RWPE1 (cell line): ENCODE results near the gene EYS.
A peak's percentile ranks its signal among the peaks of the same experiment; 100 is the strongest.

Experiments
- CTCF ChIA-PET: fragments of 350-600 bp; sonication (Branson Sonifier 250); formaldehyde crosslinking; extraction: SDS; loops from one replicate; lab custom pipeline; 2021; lab: Yijun Ruan, JAX
- POLR2A ChIA-PET: fragments of 400-600 bp; formaldehyde crosslinking; extraction: SDS; loops from one replicate; lab custom pipeline; 2020; ENCODE audit warnings: antibody characterized with exemption; ENCODE audit not compliant: low non-redundant PET; lab: Yijun Ruan, JAX
- DNase-seq: peaks from one replicate; pipeline ENCODE4 v3.0.0; 2012; ENCODE audit warnings: low spot score
- H3K27ac ChIP-seq: fragments of 450-650 bp; 2 replicates; pipeline ENCODE4 v1.5.1; 2017
- CTCF ChIP-seq: fragments of 450-650 bp; conservative IDR thresholded peaks from 2 replicates; pipeline ENCODE4 v1.5.1; 2017; ENCODE audit warnings: low read depth, mild to moderate bottlenecking

Gene EYS

GRCh38 chr6:64012351-64013001, 1694.5 kb downstream of the EYS start:
- CTCF ChIA-PET = interaction anchor here (0.5 to 1.5 kb wide), 10 partner anchors 16 to 1197 kb away, joined by 3 to 7 read pairs (median 4); no protein-coding TSS in a partner anchor
- POLR2A ChIA-PET = no interaction called here
- peak; percentile 73 for TF ChIP-seq CTCF
- H3K27ac ChIP-seq = no peak overlapping the region
- DNase-seq = peak; percentile 46

GRCh38 chr6:64010666-64011065, 1696.4 kb downstream of the EYS start:
- CTCF ChIA-PET = no interaction called here
- no peak overlapping the region for H3K27ac ChIP-seq
- POLR2A ChIA-PET = no interaction called here

GRCh38 chr6:64010010-64010409, 1697.0 kb downstream of the EYS start:
- ChIA-PET POLR2A (no interaction called here), CTCF (no interaction called here)
- TF ChIP-seq CTCF = no peak
- no peak overlapping the region for H3K27ac ChIP-seq
- no peak for DNase-seq

More at GRCh38 chr6:64010666-64011065, 1696.4 kb downstream of the EYS start:
- no peak for DNase-seq
- TF ChIP-seq CTCF = no peak

GRCh38 chr6:64006246-64006645, 1700.8 kb downstream of the EYS start:
- POLR2A ChIA-PET = no interaction called here
- TF ChIP-seq CTCF = no peak
- CTCF ChIA-PET = no interaction called here
- no peak for DNase-seq
- no peak overlapping the region for H3K27ac ChIP-seq

GRCh38 chr6:64000818-64001491, 1706.1 kb downstream of the EYS start:
- no peak overlapping the region for H3K27ac ChIP-seq
- CTCF ChIA-PET = no interaction called here
- DNase-seq = no peak
- TF ChIP-seq CTCF = no peak
- POLR2A ChIA-PET = no interaction called here

GRCh38 chr6:63999613-64000012, 1707.4 kb downstream of the EYS start:
- no peak overlapping the region for H3K27ac ChIP-seq
- DNase-seq = no peak
- ChIA-PET CTCF (interaction anchor here (0.7 to 0.9 kb wide), 2 partner anchors 30 to 329 kb away, joined by 3 read pairs; no protein-coding TSS in a partner anchor), POLR2A (no interaction called here)
- TF ChIP-seq CTCF = no peak
